DND-41 (cell line): ENCODE measurements around the gene ATP2A2.
"Not testable (repeated sequence)": the region's sequence is repeated elsewhere in the genome, so short reads cannot be mapped to it uniquely, and the experiment has no call there.

Experiments used
- ATAC-seq: fragments of 200-7000 bp; cut with Tn5 transposase; 3 replicates; pipeline ENCODE4 v1.9.1; 2021; ENCODE audit warnings: low read depth; ENCODE audit not compliant: insufficient read depth
- DNase-seq: peaks from one replicate; pipeline ENCODE4 v3.0.0-alpha.2; 2020
- H2AFZ ChIP-seq: 2 replicates; pipeline ENCODE4 v1.6.0; 2012; ENCODE audit warnings: low read depth, low read length
- H3K27ac ChIP-seq: 2 replicates; pipeline ENCODE4 v1.5.1; 2012; ENCODE audit warnings: low read length, inconsistent platforms
- H3K27me3 ChIP-seq: fragments of 200-600 bp; sonication (generic); 2 replicates; pipeline ENCODE4 v1.6.0; 2012; ENCODE audit warnings: low read length, mild to moderate bottlenecking, inconsistent platforms; ENCODE audit not compliant: insufficient read depth, poor library complexity
- H3K36me3 ChIP-seq: 2 replicates; pipeline ENCODE4 v1.5.1; 2012; ENCODE audit warnings: low read length, inconsistent platforms; ENCODE audit not compliant: insufficient read depth
- H3K4me1 ChIP-seq: 2 replicates; pipeline ENCODE4 v1.5.1; 2012; ENCODE audit warnings: mild to moderate bottlenecking, low read length; ENCODE audit not compliant: insufficient read depth
- H3K4me2 ChIP-seq: 2 replicates; pipeline ENCODE4 v1.6.0; 2012; ENCODE audit warnings: mild to moderate bottlenecking, moderate library complexity, low read length, inconsistent platforms; ENCODE audit not compliant: insufficient read depth
- H3K4me3 ChIP-seq, 2 experiments: fragments of 200-600 bp in 1 of 2; shearing (Covaris generic) in 1 of 2; 2 replicates each; pipeline ENCODE4 v1.5.1; 2012 to 2016; ENCODE audit warnings: inconsistent platforms in 2 of 2, low read length in 2 of 2, mild to moderate bottlenecking in 2 of 2, low read depth in 1 of 2, moderate library complexity in 1 of 2
- H3K79me2 ChIP-seq: 2 replicates; pipeline ENCODE4 v1.6.0; 2012; ENCODE audit warnings: low read length, inconsistent platforms; ENCODE audit not compliant: insufficient read depth
- H3K9ac ChIP-seq: 2 replicates; pipeline ENCODE4 v1.6.0; 2012; ENCODE audit warnings: low read depth, mild to moderate bottlenecking, inconsistent platforms, low read length, moderate library complexity
- H3K9me3 ChIP-seq: 2 replicates; pipeline ENCODE4 v1.5.1; 2012; ENCODE audit warnings: low read length, moderate library complexity, mild to moderate bottlenecking, inconsistent platforms; ENCODE audit not compliant: insufficient read depth, severe bottlenecking
- H4K20me1 ChIP-seq: 2 replicates; pipeline ENCODE4 v1.6.0; 2012; ENCODE audit warnings: low read length; ENCODE audit not compliant: insufficient read depth
- CTCF ChIP-seq: IDR thresholded peaks from 2 replicates; pipeline ENCODE4 v1.5.1; 2012; ENCODE audit warnings: borderline replicate concordance, low read length, moderate library complexity, mild to moderate bottlenecking; ENCODE audit not compliant: poor library complexity, severe bottlenecking; ENCODE audit errors: extremely low read depth
- EZH2 ChIP-seq: IDR thresholded peaks from 3 replicates; pipeline ENCODE4 v1.6.1; 2012; ENCODE audit warnings: borderline replicate concordance, low read depth, mild to moderate bottlenecking, moderate library complexity, low read length, inconsistent platforms; ENCODE audit not compliant: severe bottlenecking

Gene ATP2A2

DNA sequence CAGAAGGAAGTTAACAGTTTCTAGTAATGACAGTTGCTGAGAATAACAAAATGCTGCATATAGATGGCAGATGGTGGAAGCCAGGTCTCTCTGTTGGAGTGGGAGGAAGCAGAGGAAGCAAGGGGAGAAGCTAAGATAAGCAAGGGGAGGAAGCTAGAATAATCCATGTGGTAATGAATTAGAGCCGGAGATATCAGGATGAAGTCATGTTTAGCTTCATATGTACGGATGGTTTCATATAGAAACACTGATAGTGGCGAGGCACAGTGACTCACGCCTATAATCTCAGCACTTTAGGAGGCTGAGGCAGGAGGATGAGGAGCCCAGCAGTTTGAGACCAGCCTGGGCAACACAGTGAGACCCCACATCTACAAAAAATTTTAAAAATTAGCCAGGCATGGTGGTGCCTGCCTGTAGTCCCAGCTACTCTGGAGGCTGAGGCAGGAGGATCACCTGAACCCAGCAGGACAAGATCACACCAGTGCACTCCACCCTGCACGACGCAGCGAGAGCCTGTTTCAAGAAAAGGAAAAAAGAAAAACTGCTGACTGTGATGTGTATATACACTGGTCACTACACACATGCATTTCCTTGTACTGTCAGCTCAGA is 73.2 kb downstream of the ATP2A2 start:
- no peaks in the 10 kb centered on the region for H3K4me1 ChIP-seq
- H3K9ac ChIP-seq, result no peak overlapping the region

GRCh38 chr12:110355073-110355472 is 74.0 kb downstream of the ATP2A2 start:
- Histone ChIP-seq H3K36me3 (peaks cover 4% of the 10 kb centered on the region; the same call in 1 of the 2 replicates), H2AFZ (peak overlapping the region; percentile 7; the same call in 1 of the 2 replicates), H3K4me1 (no peaks in the 10 kb centered on the region), H3K9ac (no peak overlapping the region), H3K79me2 (no peaks in the 10 kb centered on the region), H3K4me3 (no peak overlapping the region), H3K4me2 (no peak overlapping the region), H3K27me3 (no peaks in the 10 kb centered on the region), H3K27ac (no peak overlapping the region), H3K9me3 (no peaks in the 10 kb centered on the region), H4K20me1 (no peaks in the 10 kb centered on the region)
- TF ChIP-seq CTCF (peak; percentile 68), EZH2 (no peak)
- peak; percentile 29 for DNase-seq
- peak; percentile 67 for ATAC-seq

More for the DNA sequence above, 73.2 kb downstream of the ATP2A2 start:
- H3K36me3 ChIP-seq, result peaks cover 12% of the 10 kb centered on the region; the same call in 1 of the 2 replicates
- TF ChIP-seq CTCF (no peak), EZH2 (no peak)
- H3K4me3 ChIP-seq, result no peak overlapping the region
- H3K27ac ChIP-seq, result no peak overlapping the region
- H3K79me2 ChIP-seq, result no peaks in the 10 kb centered on the region
- H3K4me2 ChIP-seq, result no peak overlapping the region
- no peak overlapping the region for H2AFZ ChIP-seq
- no peaks in the 10 kb centered on the region for H3K9me3 ChIP-seq
- no peak for DNase-seq
- peaks cover 2% of the 10 kb centered on the region for H4K20me1 ChIP-seq
- ATAC-seq, result 0 out of 3 replicates have a peak, but pooled peaks have one; percentile 12
- H3K27me3 ChIP-seq, result no peaks in the 10 kb centered on the region

DNA sequence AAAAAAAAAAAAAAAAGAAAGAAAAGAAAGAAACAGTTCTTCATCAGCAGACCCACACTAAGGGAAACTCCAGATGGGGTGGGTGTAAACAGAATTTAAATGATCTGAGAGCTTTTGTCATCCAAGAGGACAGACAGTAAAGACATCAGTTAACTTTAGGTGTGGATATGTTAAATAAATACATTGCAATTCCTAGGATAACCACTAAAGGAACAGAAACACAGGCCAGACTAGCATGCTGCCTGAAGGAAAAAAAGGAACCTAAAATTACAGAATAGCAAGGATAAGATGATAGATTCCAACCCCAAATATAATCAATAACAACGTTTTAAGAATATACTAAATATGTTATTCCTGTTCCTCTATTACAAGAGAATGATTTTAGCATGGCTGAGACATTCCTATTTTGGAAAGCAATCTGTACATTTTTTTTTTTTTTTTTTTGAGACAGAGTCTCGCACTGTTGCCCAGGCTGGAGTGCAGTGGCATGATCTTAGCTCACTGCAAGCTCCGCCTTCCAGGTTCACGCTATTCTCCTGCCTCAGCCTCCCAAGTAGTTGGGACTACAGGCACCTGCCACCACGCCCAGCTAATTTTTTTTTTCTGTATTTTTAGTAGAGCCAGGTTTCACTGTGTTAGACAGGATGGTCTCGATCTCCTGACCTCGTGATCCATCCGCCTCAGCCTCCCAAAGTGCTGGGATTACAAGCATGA is 77.5 kb downstream of the ATP2A2 start:
- DNase-seq, H3K9ac ChIP-seq, H3K36me3 ChIP-seq, H3K27me3 ChIP-seq, ATAC-seq, H4K20me1 ChIP-seq, H3K4me3 ChIP-seq, H3K79me2 ChIP-seq, H3K4me2 ChIP-seq, H2AFZ ChIP-seq, H3K9me3 ChIP-seq, H3K4me1 ChIP-seq, H3K27ac ChIP-seq: not testable (repeated sequence)
- TF ChIP-seq CTCF, result peak; percentile 31
